GM12878 (cell line): ENCODE results near the gene CYP26C1. TPM values are rescaled to one million over a fixed set of nuclear protein-coding genes. Genes with fewer than 3 reads are reported as not detected.
A peak's percentile ranks its signal among the peaks of the same experiment; 100 is the strongest.

ENCODE experiments used
- BHLHE40 ChIP-seq, 2 experiments: fragments of 450-650 bp in 1 of 2; IDR thresholded peaks; 2 replicates each; pipeline ENCODE4 v1.6.1; 2011 to 2017; ENCODE audit warnings: low read depth in 2 of 2, borderline replicate concordance in 1 of 2, improper control_type of control experiment in 1 of 2, low read length in 1 of 2, mild to moderate bottlenecking in 1 of 2
- BRCA1 ChIP-seq: IDR thresholded peaks from 2 replicates; pipeline ENCODE4 v1.6.1; 2011; ENCODE audit warnings: low read depth, low read length, improper control_type of control experiment
- CREB1 ChIP-seq: IDR thresholded peaks from 2 replicates; pipeline ENCODE4 v1.6.1; 2012; ENCODE audit warnings: low read depth, mild to moderate bottlenecking, inconsistent platforms
- HDAC6 ChIP-seq: fragments of 200-600 bp; sonication (generic); IDR thresholded peaks from one replicate; pipeline ENCODE4 v1.8.0; 2017; ENCODE audit warnings: antibody characterized with exemption; ENCODE audit not compliant: unreplicated experiment
- KAT2A ChIP-seq: conservative IDR thresholded peaks from 2 replicates; pipeline ENCODE4 v1.6.1; 2011; ENCODE audit warnings: low read depth, low read length; ENCODE audit not compliant: control insufficient read depth
- KDM1A ChIP-seq: fragments of 200-600 bp; sonication (generic); IDR thresholded peaks from 2 replicates; pipeline ENCODE4 v1.6.1; 2016; ENCODE audit warnings: borderline replicate concordance
- MAX ChIP-seq: IDR thresholded peaks from 2 replicates; pipeline ENCODE4 v1.6.1; 2012; ENCODE audit warnings: low read depth, low read length, improper control_type of control experiment
- MYB ChIP-seq: fragments of 150-350 bp; IDR thresholded peaks from 2 replicates; pipeline ENCODE4 v1.6.1; 2014; ENCODE audit warnings: mild to moderate bottlenecking, low read depth, low read length, borderline replicate concordance
- NFIC ChIP-seq: IDR thresholded peaks from 2 replicates; pipeline ENCODE4 v1.6.1; 2012; ENCODE audit warnings: low read depth, mild to moderate bottlenecking, inconsistent platforms, low read length, moderate library complexity
- RAD21 ChIP-seq: IDR thresholded peaks from 2 replicates; pipeline ENCODE4 v1.6.1; 2011; ENCODE audit warnings: mild to moderate bottlenecking, low read depth, low read length, moderate library complexity; ENCODE audit not compliant: insufficient read depth
- RCOR1 ChIP-seq: conservative IDR thresholded peaks from 2 replicates; pipeline ENCODE4 v1.6.1; 2012; ENCODE audit warnings: low read depth, low read length, improper control_type of control experiment
- SP1 ChIP-seq: IDR thresholded peaks from one replicate; pipeline ENCODE4 v1.6.1; 2011; ENCODE audit warnings: low read depth, low read length
- SPI1 ChIP-seq: IDR thresholded peaks from 2 replicates; pipeline ENCODE4 v1.6.1; 2011; ENCODE audit warnings: low read depth, mild to moderate bottlenecking, low read length, moderate library complexity, borderline replicate concordance; ENCODE audit not compliant: insufficient read depth
- TBL1XR1 ChIP-seq: IDR thresholded peaks from 2 replicates; pipeline ENCODE4 v1.6.1; 2012; ENCODE audit warnings: low read depth, low read length, improper control_type of control experiment
- YY1 ChIP-seq: IDR thresholded peaks from 2 replicates; pipeline ENCODE4 v1.6.1; 2011; ENCODE audit warnings: low read depth, mild to moderate bottlenecking, low read length
- ZBTB40 ChIP-seq: fragments of 450-650 bp; IDR thresholded peaks from 2 replicates; pipeline ENCODE4 v1.6.1; 2016; ENCODE audit warnings: mild to moderate bottlenecking, moderate library complexity, borderline replicate concordance
- polyA plus RNA-seq, 11 experiments: library from polyadenylated mRNA; depleted of rRNA in 4 of 11; unstranded in 6 of 11; stranded (reverse) in 5 of 11; fragments of >200 nt; fragmentation: Nextera tagmentation in 4 of 11; fragmentation: Illumina TruSeq in 1 of 11; extraction: Ambion mirVana in 4 of 11; extraction: Trizol in 1 of 11; gene quantifications; 1 replicate in 1 of 11; 2 replicates in 10 of 11; pipeline versions ENCODE4 v1.2.1 to v1.2.3, GENCODE V29; 2011 to 2016; ENCODE audit warnings: inconsistent platforms in 2 of 11, missing spikeins in 2 of 11, low read depth in 1 of 11
- total RNA-seq, 4 experiments: library from RNA; depleted of rRNA in 3 of 4; stranded (reverse); fragments of >200 nt in 3 of 4; fragmentation: Illumina TruSeq in 1 of 4; extraction: Trizol in 1 of 4; gene quantifications; 2 replicates each; pipeline versions ENCODE4 v1.2.1 to v1.2.3, GENCODE V29; 2013 to 2021

The CYP26C1 gene
- total and polyA plus RNA-seq, 10 of the 15 experiments (the other 5 are each of a cell fraction or from before 2014, with no cell fraction given), result under 0.01 to 0.08 TPM; not detected in 8

- TF ChIP-seq ZBTB40 (no peak), RAD21 (peak; percentile 83), TBL1XR1 (no peak), RCOR1 (no peak), MYB (no peak), BRCA1 (no peak), CREB1 (no peak), KDM1A (no peak), SPI1 (peak; percentile 78; the same call in 1 of the 2 replicates), KAT2A (no peak), NFIC (no peak), MAX (no peak), YY1 (peak; percentile 45; the same call in 1 of the 2 replicates), SP1 (no peak), BHLHE40 (IDR thresholded peaks at IDR 0.05; ENCODE audit: borderline replicate concordance in 1 of 2, low read depth in 2 of 2, low read length in 1 of 2) (peak in 1 of 2 experiments; percentile 15; a peak in 1 of 4 replicates), HDAC6 (no peak)
- TF ChIP-seq, all 136 proteins: peak for 12
Measured at GRCh38 chr10:93115661-93116383, 55.2 kb downstream of the CYP26C1 start (continued).

Other genes with a start within 250 kb of the CYP26C1 start
- 38.0 and 53.8 TPM in 2 replicates for gene EXOC6, start 212.3 kb upstream of the CYP26C1 start, total RNA-seq (2014; rRNA removed)
- gene EXOC6, start 212.3 kb upstream of the CYP26C1 start, total RNA-seq (2014; rRNA removed; fragmentation: Illumina TruSeq; extraction: Trizol), result 20.6 and 25.2 TPM in 2 replicates
- gene EXOC6, start 212.3 kb upstream of the CYP26C1 start, total RNA-seq (2021), result 12.9 TPM in 2 replicates
- gene EXOC6, start 212.3 kb upstream of the CYP26C1 start, polyA plus RNA-seq (2011; rRNA removed), result 12.9 and 21.2 TPM in 2 replicates
- gene EXOC6, start 212.3 kb upstream of the CYP26C1 start, polyA plus RNA-seq (2014; fragmentation: Illumina TruSeq; extraction: Trizol), result 19.9 and 79.2 TPM in 2 replicates
- 1 to 10 TPM; 8.2 to 8.4 TPM for gene EXOC6, start 212.3 kb upstream of the CYP26C1 start, polyA plus RNA-seq (2014; fragmentation: Nextera tagmentation; extraction: Ambion mirVana)
- gene EXOC6, start 212.3 kb upstream of the CYP26C1 start, polyA plus RNA-seq (2014; rRNA removed), result 7.6 and 81.8 TPM in 2 replicates
- 10 to 100 TPM; 13.0 to 13.6 TPM for gene EXOC6, start 212.3 kb upstream of the CYP26C1 start, polyA plus RNA-seq (2016; fragmentation: Nextera tagmentation; extraction: Ambion mirVana)
- gene CYP26A1, start 13.1 kb downstream of the CYP26C1 start, total RNA-seq (2014; rRNA removed), result not detected in 2 replicates
- gene CYP26A1, start 13.1 kb downstream of the CYP26C1 start, total RNA-seq (2014; rRNA removed; fragmentation: Illumina TruSeq; extraction: Trizol), result not detected in 2 replicates
- not detected in 2 replicates for gene CYP26A1, start 13.1 kb downstream of the CYP26C1 start, total RNA-seq (2021)
- gene CYP26A1, start 13.1 kb downstream of the CYP26C1 start, polyA plus RNA-seq (2011; rRNA removed), result not detected in 2 replicates
- not detected in 2 replicates for gene CYP26A1, start 13.1 kb downstream of the CYP26C1 start, polyA plus RNA-seq (2014; fragmentation: Illumina TruSeq; extraction: Trizol)
- not detected for gene CYP26A1, start 13.1 kb downstream of the CYP26C1 start, polyA plus RNA-seq (2014; fragmentation: Nextera tagmentation; extraction: Ambion mirVana)
- gene CYP26A1, start 13.1 kb downstream of the CYP26C1 start, polyA plus RNA-seq (2014; rRNA removed), result not detected in 2 replicates
- not detected for gene CYP26A1, start 13.1 kb downstream of the CYP26C1 start, polyA plus RNA-seq (2016; fragmentation: Nextera tagmentation; extraction: Ambion mirVana)